ENCODE results near the gene NASP. TPM values are rescaled to one million over a fixed set of nuclear protein-coding genes. Genes with fewer than 3 reads are reported as not detected.

Gene NASP
- total RNA-seq, 4 donors from 2014 or later: 25.5 to 32.7 (median 27.3) TPM

DNA sequence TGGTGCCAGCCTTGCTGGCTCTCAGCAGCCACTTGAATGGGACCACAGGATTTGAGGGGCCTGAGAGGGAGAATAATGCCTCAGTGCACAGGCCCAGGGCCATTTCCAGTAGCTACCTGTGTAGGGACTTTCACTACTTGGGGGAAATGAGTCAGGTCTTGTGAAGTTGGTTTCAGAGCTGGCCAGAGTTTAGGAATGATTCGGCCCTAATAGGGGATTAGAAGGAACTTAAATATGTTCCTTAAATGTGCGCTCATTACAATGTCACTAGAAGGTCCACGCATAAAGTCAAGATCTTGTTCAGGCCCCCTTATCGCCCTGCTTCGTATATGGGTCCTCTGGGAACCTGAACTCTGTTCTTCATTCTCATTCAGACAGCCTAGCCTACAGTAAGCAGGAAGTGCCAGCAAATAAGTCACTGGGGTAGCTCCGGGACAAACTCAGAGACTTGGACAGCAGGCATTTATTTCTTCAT is 38.8 kb upstream of the NASP start:
- Histone ChIP-seq H3K27ac (no peak overlapping the region), H3K27me3 (peaks cover 0 to 2% (median 0%) of the 10 kb centered on the region in 3 donors), H3K9me3 (no peaks in the 10 kb centered on the region), H3K36me3 (no peaks in the 10 kb centered on the region), H3K4me1 (peaks cover 0 to 1% of the 10 kb centered on the region in 2 donors), H3K4me3 (no peak overlapping the region)
- no peak for ATAC-seq
- intact Hi-C loops (cut with DNase I; ENCODE audit: low total_unique reads): no loop called here
- TF ChIP-seq POLR2A (IDR thresholded peaks at IDR 0.05): no peak
- TF ChIP-seq CTCF (IDR thresholded peaks at IDR 0.05 in 4 of 5, conservative IDR thresholded peaks at IDR 0.05 in 1 of 5): no peak
- no peak for DNase-seq
- in situ Hi-C loops (cut with MboI; ENCODE audit: low sequenced_read_pairs in 4 of 4): no loop called here

- intact Hi-C loops (cut with DNase I; ENCODE audit: low total_unique reads) (no loop called here), in situ Hi-C loops (cut with MboI; ENCODE audit: low sequenced_read_pairs in 4 of 4) (no loop called here)
- no peak overlapping the region for H3K4me3 ChIP-seq
- no peak for DNase-seq
- TF ChIP-seq POLR2A (IDR thresholded peaks at IDR 0.05): no peak
- no peak for TF ChIP-seq CTCF (IDR thresholded peaks at IDR 0.05 in 4 of 5, conservative IDR thresholded peaks at IDR 0.05 in 1 of 5)
- no peaks in the 10 kb centered on the region for H3K9me3 ChIP-seq
- H3K4me1 ChIP-seq: peaks cover 0 to 5% of the 10 kb centered on the region in 2 donors
- ATAC-seq: no peak
- no peak overlapping the region for H3K27ac ChIP-seq
- peaks cover 0 to 2% (median 0%) of the 10 kb centered on the region in 3 donors for H3K27me3 ChIP-seq
- H3K36me3 ChIP-seq: no peaks in the 10 kb centered on the region
Observed at GRCh38 chr1:45545553-45546310, 38.1 kb upstream of the NASP start.

- in situ Hi-C loops (cut with MboI; ENCODE audit: low sequenced_read_pairs in 4 of 4) (loop anchor here in 2 of 4 donors (10.0 to 25.0 kb wide), 2 partner anchors 536 to 538 kb away; partner anchors contain the start of genes HECTD3 (in 2 of the 2) and UROD (in 2 of the 2)), intact Hi-C loops (cut with DNase I; ENCODE audit: low total_unique reads) (loop anchor here (1.0 to 2.0 kb wide), 3 partner anchors 29 to 540 kb away; partner anchors contain the start of genes CCDC163, HECTD3, MMACHC and PRDX1)
- TF ChIP-seq POLR2A (IDR thresholded peaks at IDR 0.05) (peak; percentile 57 to 64), CTCF (IDR thresholded peaks at IDR 0.05 in 4 of 5, conservative IDR thresholded peaks at IDR 0.05 in 1 of 5) (peak in 3 of 5 experiments; percentile 5 to 25 (median 21))
Observed at GRCh38 chr1:45550401-45551351, 33.2 kb upstream of the NASP start, which contains the start of gene AKR1A1. AKR1A1 (plus strand) TSS chr1:45550826; CDS start chr1:45561795, 10,969 bp downstream.

GRCh38 chr1:45551684-45552083 is 32.2 kb upstream of the NASP start:
- DNase-seq: no peak
- no peaks in the 10 kb centered on the region for H3K9me3 ChIP-seq

More at GRCh38 chr1:45550401-45551351, 33.2 kb upstream of the NASP start, which contains the start of gene AKR1A1:
- Histone ChIP-seq H3K4me3 (peak within 1 kb of the TSS; percentile 71 to 90 (median 86)), H3K27me3 (no peaks in the 10 kb centered on the region), H3K4me1 (peaks cover 9 to 11% of the 10 kb centered on the region in 2 donors), H3K27ac (peak within 1 kb of the TSS; percentile 88 to 94 (median 93)), H3K9me3 (no peaks in the 10 kb centered on the region), H3K36me3 (peaks cover 0 to 14% of the 10 kb centered on the region in 2 donors)
- ATAC-seq: peak; percentile 96
- peak; percentile 72 to 82 for DNase-seq

More at GRCh38 chr1:45551684-45552083, 32.2 kb upstream of the NASP start:
- in situ Hi-C loops (cut with MboI; ENCODE audit: low sequenced_read_pairs in 4 of 4): loop anchor here in 2 of 4 donors (10.0 to 25.0 kb wide), 2 partner anchors 537 to 539 kb away; partner anchors contain the start of genes HECTD3 (in 2 of the 2) and UROD (in 2 of the 2)
- Histone ChIP-seq H3K4me1 (peaks cover 9 to 11% of the 10 kb centered on the region in 2 donors), H3K4me3 (peak overlapping the region; percentile 71 to 90 (median 86)), H3K27me3 (no peaks in the 10 kb centered on the region), H3K27ac (peak overlapping the region; percentile 88 to 94 (median 93)), H3K36me3 (peaks cover 0 to 14% of the 10 kb centered on the region in 2 donors)
- intact Hi-C loops (cut with DNase I; ENCODE audit: low total_unique reads): loop anchor here (2.0 kb wide), 1 partner anchor 541 kb away; the partner anchor contains the start of gene HECTD3
- TF ChIP-seq POLR2A (IDR thresholded peaks at IDR 0.05) (no peak), CTCF (IDR thresholded peaks at IDR 0.05 in 4 of 5, conservative IDR thresholded peaks at IDR 0.05 in 1 of 5) (no peak)
- ATAC-seq: no peak
